ENCODE results near the gene FOXE3. TPM values are rescaled to one million over a fixed set of nuclear protein-coding genes. Genes with fewer than 3 reads are reported as not detected.
A peak's percentile ranks its signal among the peaks of the same experiment; 100 is the strongest.

Gene FOXE3
- total RNA-seq, 1 donor from 2014 or later: not detected

GRCh38 chr1:47409311-47410067 lies 6.6 kb upstream of the FOXE3 start:
- Histone ChIP-seq H3K4me3 (no peak overlapping the region), H3K9me3 (no peaks in the 10 kb centered on the region), H3K27me3 (ENCODE audit: low read depth) (peaks cover 8% of the 10 kb centered on the region), H3K36me3 (no peaks in the 10 kb centered on the region), H3K4me1 (no peaks in the 10 kb centered on the region), H3K27ac (no peak overlapping the region)
- ATAC-seq (peak in 1 of 2 donors; percentile 13), DNase-seq (no peak)
- no peak for TF ChIP-seq CTCF (IDR thresholded peaks at IDR 0.05)
- intact Hi-C loops (cut with DNase I): no loop called here

- ATAC-seq (no peak), DNase-seq (no peak)
- Histone ChIP-seq H3K27me3 (ENCODE audit: low read depth) (peaks cover 8% of the 10 kb centered on the region), H3K36me3 (no peaks in the 10 kb centered on the region), H3K4me3 (no peak overlapping the region), H3K4me1 (no peaks in the 10 kb centered on the region), H3K27ac (no peak overlapping the region), H3K9me3 (no peaks in the 10 kb centered on the region)
- TF ChIP-seq CTCF (IDR thresholded peaks at IDR 0.05): no peak
- intact Hi-C loops (cut with DNase I): no loop called here
These were observed 6.0 kb upstream of the FOXE3 start for GRCh38 chr1:47410068-47410455.

- no peaks in the 10 kb centered on the region for H3K4me1 ChIP-seq
- intact Hi-C loops (cut with DNase I): no loop called here
- ATAC-seq (no peak), DNase-seq (no peak)
- H3K27me3 ChIP-seq (ENCODE audit: low read depth): peaks cover 19% of the 10 kb centered on the region
- H3K4me3 ChIP-seq: no peak overlapping the region
- no peaks in the 10 kb centered on the region for H3K9me3 ChIP-seq
- H3K27ac ChIP-seq: no peak overlapping the region
- H3K36me3 ChIP-seq: no peaks in the 10 kb centered on the region
- TF ChIP-seq CTCF (IDR thresholded peaks at IDR 0.05): no peak
These were observed 4.6 kb upstream of the FOXE3 start for GRCh38 chr1:47411436-47411835.

- no peak overlapping the region for H3K27ac ChIP-seq
- H3K4me1 ChIP-seq: no peaks in the 10 kb centered on the region
- H3K9me3 ChIP-seq: no peaks in the 10 kb centered on the region
- peaks cover 25% of the 10 kb centered on the region for H3K27me3 ChIP-seq (ENCODE audit: low read depth)
- no peak overlapping the region for H3K4me3 ChIP-seq
- intact Hi-C loops (cut with DNase I): no loop called here
- ATAC-seq (no peak), DNase-seq (no peak)
- H3K36me3 ChIP-seq: no peaks in the 10 kb centered on the region
- TF ChIP-seq CTCF (IDR thresholded peaks at IDR 0.05): no peak
These were observed 3.6 kb upstream of the FOXE3 start for GRCh38 chr1:47412437-47412836.

DNA sequence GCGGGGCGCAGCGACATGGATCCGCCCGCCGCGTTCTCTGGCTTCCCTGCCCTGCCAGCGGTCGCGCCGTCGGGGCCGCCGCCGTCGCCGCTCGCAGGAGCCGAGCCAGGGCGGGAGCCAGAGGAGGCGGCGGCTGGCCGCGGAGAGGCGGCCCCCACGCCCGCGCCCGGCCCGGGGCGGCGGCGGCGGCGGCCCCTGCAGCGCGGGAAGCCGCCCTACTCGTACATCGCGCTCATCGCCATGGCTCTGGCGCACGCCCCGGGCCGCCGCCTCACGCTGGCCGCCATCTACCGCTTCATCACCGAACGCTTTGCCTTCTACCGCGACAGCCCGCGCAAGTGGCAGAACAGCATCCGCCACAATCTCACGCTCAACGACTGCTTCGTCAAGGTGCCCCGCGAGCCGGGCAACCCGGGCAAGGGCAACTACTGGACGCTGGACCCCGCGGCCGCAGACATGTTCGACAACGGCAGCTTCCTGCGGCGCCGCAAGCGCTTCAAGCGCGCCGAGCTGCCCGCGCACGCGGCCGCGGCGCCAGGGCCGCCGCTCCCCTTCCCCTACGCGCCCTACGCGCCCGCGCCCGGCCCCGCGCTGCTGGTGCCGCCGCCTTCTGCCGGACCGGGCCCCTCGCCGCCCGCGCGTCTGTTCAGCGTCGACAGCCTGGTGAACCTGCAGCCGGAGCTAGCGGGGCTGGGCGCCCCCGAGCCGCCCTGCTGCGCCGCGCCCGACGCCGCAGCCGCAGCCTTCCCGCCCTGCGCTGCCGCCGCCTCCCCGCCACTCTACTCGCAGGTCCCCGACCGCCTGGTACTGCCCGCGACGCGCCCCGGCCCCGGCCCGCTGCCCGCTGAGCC lies 459 bp downstream of the FOXE3 start:
- ATAC-seq (peak in 1 of 2 donors; percentile 9), DNase-seq (no peak)
- peaks cover 39% of the 10 kb centered on the region for H3K27me3 ChIP-seq (ENCODE audit: low read depth)
- intact Hi-C loops (cut with DNase I): no loop called here
- TF ChIP-seq CTCF (IDR thresholded peaks at IDR 0.05): no peak
- no peaks in the 10 kb centered on the region for H3K36me3 ChIP-seq
- H3K27ac ChIP-seq: no peak overlapping the region
- H3K4me1 ChIP-seq: no peaks in the 10 kb centered on the region
- H3K4me3 ChIP-seq: no peak overlapping the region
- no peaks in the 10 kb centered on the region for H3K9me3 ChIP-seq

All from lower lobe of right lung (tissue), 2 donors.